Measurements from ENCODE around the gene TRPV5.

TRPV5 gene

GRCh38 chr7:142908290-142908689 lies 25.3 kb downstream of the TRPV5 start:
- no peak for DNase-seq

DNA sequence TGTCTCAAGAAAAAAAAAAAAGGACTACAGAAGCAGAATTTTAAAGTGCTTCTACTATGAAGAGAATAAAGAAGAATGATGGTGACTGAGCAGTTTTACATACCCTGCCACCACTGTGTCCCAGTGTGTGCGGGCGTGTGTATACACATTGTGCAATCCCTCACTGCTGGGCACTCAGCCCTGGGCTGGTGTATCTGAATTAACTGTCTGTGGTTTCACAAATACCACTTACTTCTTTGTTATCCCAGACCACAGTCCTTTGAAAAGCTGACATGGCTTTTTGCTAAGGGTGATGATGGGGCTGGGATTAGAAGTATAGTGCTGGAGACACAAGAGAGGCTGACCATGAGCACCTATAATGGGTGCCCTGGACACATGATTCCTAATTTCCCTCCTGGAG lies 26.9 kb downstream of the TRPV5 start:
- DNase-seq: no peak

DNA sequence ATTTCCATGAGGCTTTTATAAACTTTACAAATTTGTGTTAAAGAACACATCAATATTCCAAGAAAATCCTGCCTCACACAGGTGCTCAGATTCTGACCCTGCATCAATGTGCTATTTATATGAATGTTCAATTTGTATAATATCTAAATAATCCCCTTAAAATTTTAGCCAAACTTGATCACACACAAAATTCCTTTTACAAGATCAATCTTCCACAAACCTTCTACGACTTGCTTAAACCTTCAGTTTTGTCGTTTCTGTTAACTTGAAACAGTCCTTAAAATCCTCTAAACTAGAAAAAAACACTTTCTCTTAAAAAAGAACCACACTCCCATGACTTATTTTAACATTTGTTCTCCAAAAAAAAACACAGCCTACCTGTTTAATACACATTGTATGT lies 27.8 kb downstream of the TRPV5 start:
- DNase-seq: no peak

- DNase-seq: no peak
These were observed 29.4 kb downstream of the TRPV5 start for GRCh38 chr7:142904128-142904527.

- DNase-seq: no peak
These were observed 31.9 kb downstream of the TRPV5 start for GRCh38 chr7:142901426-142902259.

GRCh38 chr7:142899661-142900060 lies 33.9 kb downstream of the TRPV5 start:
- no peak for DNase-seq

GRCh38 chr7:142898377-142899170 lies 35.0 kb downstream of the TRPV5 start:
- no peak for DNase-seq

DNA sequence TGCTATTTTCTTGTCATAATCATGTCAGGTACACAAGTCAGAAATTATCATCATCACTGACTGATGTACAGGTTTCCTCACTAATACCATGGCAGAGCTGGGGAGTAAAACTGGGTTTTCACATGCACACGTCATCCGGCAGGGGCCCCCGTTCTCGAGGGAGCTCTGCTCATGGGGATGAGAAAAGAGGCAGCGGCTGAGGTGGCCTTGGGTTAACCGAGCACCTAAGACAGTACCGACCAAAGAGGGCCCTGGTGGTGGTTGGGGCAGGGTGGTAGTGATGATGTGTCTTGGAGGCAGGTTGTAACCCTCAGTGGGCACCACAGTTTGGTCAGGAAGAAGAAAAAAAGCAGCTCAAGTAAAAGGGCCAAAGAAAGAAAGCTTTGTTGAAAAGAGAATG lies 35.9 kb downstream of the TRPV5 start:
- no peak for DNase-seq

DNA sequence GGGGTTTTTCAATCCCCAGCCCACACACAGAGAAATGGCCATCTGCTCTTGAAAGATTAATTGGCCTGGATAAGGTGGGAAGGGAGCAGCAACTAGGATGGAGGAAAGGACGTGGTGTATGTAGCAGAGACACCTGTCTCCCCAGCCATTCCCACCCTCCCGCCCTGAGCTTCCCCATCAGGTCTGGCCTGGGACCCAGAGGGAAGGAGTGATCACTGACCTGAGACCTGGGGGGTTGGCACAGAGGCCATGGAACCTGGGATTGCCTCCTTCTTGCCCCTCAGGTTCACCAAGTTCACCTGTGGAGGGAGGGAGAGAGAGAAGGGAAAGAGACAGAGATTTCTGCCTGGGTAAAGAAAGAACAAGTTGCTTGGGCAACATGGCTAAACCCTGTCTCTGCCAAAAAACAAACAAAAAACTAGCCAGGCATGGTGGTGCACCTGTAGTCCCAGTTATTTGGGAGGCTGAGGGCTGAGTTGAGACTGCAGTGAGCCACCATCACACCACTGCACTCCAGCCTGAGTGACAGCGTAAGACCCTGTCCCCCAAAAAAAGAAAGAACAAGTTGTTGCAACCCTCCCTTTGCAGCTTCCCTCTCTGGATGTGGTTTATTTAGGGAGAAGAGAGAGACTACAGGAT lies 36.7 kb downstream of the TRPV5 start:
- no peak for DNase-seq

DNA sequence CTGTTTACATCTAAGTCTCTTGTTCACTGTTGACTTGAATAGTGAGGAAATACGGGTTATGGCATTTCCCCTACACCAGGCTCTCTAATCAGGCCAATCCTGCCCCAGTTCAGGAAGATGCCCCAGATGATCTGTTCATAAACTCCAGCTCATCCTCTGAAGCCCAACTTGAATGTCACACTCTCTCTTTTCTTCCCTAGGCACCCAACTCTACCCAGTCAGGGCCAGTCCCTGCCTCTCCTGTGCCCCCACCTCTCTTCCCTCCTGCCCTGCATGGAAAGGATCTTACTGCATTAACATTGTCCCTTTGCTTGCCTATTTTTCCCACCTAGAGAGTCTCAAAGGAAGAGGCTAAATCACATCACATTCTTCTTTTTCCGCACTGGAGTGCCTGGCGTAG lies 37.4 kb downstream of the TRPV5 start:
- no peak for DNase-seq

DNA sequence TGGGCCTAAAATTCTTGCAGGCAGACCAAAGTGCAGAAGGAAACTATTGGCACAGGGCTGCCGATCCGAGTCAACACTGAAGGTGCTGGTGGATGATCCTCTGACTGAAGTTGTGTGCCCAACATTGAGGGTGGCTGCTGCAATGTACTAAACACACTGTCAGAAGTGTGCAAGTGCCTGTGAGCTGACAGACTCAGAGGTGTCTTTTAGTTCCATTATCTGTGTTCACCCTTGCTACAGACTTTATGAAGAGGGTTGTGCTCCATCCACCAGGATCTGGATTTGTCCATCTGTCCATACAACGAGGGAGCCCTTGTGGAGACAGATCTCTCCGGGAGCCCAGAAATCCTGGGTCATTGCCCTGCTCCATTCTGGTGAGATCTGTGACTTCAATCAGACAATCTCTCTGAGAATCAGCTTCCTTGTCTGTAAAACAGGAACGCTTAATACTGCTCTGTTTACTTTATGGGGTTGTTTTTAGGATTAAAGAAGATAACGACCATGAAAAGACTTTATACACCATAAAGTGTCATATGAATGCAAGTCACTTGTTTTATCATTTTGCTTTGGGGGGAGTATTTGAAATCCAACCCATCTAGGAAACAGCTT lies 38.5 kb downstream of the TRPV5 start:
- DNase-seq: no peak

GRCh38 chr7:142894112-142894984 lies 39.2 kb downstream of the TRPV5 start:
- DNase-seq: no peak

GRCh38 chr7:142892951-142893350 lies 40.6 kb downstream of the TRPV5 start:
- no peak for DNase-seq

DNA sequence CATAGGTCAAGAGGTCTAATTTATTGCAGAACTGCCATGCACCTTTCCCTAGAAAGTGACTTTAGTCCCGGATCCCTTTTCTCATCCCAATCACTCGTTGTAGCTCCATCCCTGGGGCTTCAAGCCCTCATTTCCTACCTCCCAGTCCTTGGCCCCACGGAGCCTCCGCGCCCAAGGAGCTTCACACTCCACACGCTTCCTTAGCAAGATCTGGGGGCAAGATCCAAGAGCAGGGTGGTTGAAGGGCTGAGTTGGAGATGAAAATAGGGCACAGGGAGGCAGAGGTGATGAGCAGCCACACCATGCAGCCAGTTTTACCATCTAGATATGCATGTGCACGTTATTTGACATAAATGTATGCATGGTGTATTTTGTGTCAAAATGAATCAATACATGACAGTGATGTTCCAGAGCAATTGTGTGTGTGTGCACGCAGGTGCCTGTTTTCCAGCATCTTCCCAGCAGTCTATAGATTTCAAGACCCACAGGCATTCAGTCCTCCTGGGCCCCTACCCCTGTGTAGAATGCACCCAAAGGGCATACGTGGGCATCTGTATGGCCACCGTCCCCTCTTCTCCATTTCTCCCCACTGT lies 42.0 kb downstream of the TRPV5 start:
- DNase-seq: no peak

GRCh38 chr7:142890874-142891485 lies 42.6 kb downstream of the TRPV5 start:
- no peak for DNase-seq

DNA sequence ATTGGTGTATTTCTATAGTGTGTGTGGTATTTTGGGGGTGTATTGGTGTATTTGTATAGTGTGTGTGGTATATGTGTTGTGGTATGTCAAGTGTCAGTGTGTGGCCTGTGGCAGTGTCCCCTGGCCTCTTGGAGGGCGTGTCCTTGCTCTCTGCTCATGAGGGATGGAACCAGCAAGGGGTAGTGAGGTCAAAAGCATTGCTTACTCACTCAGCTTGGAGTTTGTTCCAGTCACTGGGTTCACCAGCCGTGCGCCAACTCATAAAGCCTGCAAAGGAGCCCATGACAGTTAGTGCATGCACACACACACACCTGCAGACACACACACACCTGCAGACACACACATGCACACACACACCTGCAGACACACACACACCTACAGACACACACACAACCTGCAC lies 43.7 kb downstream of the TRPV5 start:
- no peak for DNase-seq

DNA sequence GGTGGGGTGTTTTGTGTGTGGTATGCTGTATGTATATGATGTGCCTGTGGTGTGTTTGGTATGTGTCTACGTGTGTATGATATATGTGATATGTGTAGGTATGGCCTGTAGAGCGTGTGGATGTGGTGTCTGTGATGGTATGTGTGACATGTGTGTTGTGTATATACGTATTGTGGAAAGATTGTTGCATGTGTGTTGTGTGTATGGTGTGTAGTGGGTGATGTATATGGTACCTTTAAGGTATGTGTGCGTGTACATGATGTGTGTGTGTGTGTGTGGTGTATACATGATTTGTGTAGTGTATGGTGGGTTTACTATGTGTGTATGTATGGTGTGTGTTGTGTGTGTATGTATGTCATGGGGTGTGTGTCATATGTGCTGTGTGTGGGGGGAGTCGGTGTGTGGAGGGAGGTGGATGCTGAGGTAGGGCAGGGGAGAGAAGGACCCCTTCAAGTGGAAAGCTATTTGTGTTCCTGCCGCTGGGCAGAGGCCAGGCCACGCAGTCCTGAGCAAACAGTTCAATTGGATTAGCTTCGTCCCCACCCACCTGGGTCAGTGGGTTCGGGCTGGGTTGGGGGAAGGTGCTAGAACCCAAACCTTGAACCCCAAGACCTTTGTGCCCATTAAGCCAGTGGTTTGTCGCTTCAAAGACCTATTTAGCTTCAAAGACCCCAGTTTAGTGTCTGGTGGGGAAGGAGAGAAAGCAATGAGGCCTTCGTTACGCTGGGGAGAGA lies 46.1 kb downstream of the TRPV5 start:
- DNase-seq: no peak

- no peak for DNase-seq
These were observed 46.7 kb downstream of the TRPV5 start for GRCh38 chr7:142886866-142887265.

GRCh38 chr7:142885311-142886230 lies 48.0 kb downstream of the TRPV5 start, which contains the start of gene TRPV6:
TRPV6 (minus strand) TSS chr7:142885745.
- no peak for DNase-seq

- no peak for DNase-seq
These were observed 49.3 kb downstream of the TRPV5 start for GRCh38 chr7:142884286-142884640.
